HCT116 (cell line): Measurements from ENCODE around the gene HAPLN2.

Source experiments
- CEBPB ChIP-seq: IDR thresholded peaks from 2 replicates; pipeline ENCODE4 v1.6.1; 2012; ENCODE audit warnings: low read depth
- EGR1 ChIP-seq: IDR thresholded peaks from 2 replicates; pipeline ENCODE4 v1.6.1; 2012; ENCODE audit warnings: low read depth
- EZH2 ChIP-seq: fragments of 200-600 bp; sonication (generic); IDR thresholded peaks from 2 replicates; pipeline ENCODE4 v1.6.1; 2017; ENCODE audit warnings: antibody characterized with exemption, mixed run types
- FOSL1 ChIP-seq: IDR thresholded peaks from 2 replicates; pipeline ENCODE4 v1.6.1; 2012; ENCODE audit warnings: low read depth
- RAD21 ChIP-seq: IDR thresholded peaks from 2 replicates; pipeline ENCODE4 v1.6.1; 2012; ENCODE audit warnings: low read depth, mild to moderate bottlenecking
- SIN3A ChIP-seq: IDR thresholded peaks from 2 replicates; pipeline ENCODE4 v1.6.1; 2012; ENCODE audit warnings: low read depth
- YY1 ChIP-seq: IDR thresholded peaks from 2 replicates; pipeline ENCODE4 v1.6.1; 2011; ENCODE audit warnings: low read length, low read depth, moderate library complexity, mild to moderate bottlenecking; ENCODE audit not compliant: insufficient replicate concordance; ENCODE audit errors: extremely low read depth
- TF ChIP-seq, protein P1 (sequence below), 3 experiments: fragments of 200-600 bp in 1 of 3; sonication (generic) in 1 of 3; IDR thresholded peaks in 2 of 3; conservative IDR thresholded peaks in 1 of 3; 2 replicates each; pipeline ENCODE4 v1.5.1; 2012 to 2017; ENCODE audit warnings: low read depth in 2 of 3, low read length in 2 of 3, antibody characterized with exemption in 1 of 3, borderline replicate concordance in 1 of 3, control low read depth in 1 of 3, mild to moderate bottlenecking in 1 of 3, mixed read lengths in 1 of 3, mixed run types in 1 of 3, moderate library complexity in 1 of 3; ENCODE audit not compliant: insufficient read depth in 1 of 3
- TF ChIP-seq, protein P2 (sequence below): IDR thresholded peaks from 2 replicates; pipeline ENCODE4 v1.6.1; 2011; ENCODE audit warnings: mild to moderate bottlenecking, low read length, moderate library complexity; ENCODE audit not compliant: insufficient replicate concordance; ENCODE audit errors: extremely low read depth

DNA sequence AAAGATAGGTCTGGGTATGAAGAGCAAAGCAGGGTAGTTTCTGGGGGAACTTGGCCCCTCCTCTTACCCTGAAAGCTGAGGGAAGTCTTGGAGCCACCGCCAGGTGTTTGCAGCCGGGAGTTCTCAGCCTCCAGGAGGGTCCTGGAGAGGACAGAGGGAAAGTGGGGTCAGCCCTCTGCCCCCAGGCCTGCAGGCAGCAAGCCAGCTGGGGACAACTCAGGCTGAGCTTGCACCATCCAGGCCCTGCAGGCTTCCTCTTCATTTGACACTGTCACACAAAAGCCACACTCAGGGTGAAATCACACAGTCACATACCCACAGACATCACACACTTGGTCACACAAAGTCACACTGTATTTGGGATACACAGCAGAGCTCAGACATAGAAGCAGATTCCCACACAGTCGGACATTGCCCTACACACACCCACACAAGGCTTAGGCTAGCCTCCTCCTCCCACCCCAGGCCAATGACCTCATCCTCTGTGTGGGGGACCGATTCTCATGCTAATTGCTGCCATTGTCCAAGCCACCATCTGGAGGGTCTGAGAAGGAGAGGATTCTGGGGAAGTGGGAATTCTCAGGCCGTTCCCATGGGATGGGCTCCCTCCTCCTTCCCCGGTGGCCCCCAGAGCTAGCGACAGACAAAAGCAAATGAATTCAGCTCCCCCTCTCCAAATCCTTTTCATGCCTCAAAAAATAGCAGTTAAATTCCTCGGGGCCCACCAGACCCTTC is 54.3 kb downstream of the HAPLN2 start:
- no peak for TF ChIP-seq CEBPB
- TF ChIP-seq, protein P1, sequence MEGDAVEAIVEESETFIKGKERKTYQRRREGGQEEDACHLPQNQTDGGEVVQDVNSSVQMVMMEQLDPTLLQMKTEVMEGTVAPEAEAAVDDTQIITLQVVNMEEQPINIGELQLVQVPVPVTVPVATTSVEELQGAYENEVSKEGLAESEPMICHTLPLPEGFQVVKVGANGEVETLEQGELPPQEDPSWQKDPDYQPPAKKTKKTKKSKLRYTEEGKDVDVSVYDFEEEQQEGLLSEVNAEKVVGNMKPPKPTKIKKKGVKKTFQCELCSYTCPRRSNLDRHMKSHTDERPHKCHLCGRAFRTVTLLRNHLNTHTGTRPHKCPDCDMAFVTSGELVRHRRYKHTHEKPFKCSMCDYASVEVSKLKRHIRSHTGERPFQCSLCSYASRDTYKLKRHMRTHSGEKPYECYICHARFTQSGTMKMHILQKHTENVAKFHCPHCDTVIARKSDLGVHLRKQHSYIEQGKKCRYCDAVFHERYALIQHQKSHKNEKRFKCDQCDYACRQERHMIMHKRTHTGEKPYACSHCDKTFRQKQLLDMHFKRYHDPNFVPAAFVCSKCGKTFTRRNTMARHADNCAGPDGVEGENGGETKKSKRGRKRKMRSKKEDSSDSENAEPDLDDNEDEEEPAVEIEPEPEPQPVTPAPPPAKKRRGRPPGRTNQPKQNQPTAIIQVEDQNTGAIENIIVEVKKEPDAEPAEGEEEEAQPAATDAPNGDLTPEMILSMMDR (IDR thresholded peaks at IDR 0.05 in 2 of 3, conservative IDR thresholded peaks at IDR 0.05 in 1 of 3; ENCODE audit: borderline replicate concordance in 1 of 3, insufficient read depth in 1 of 3, low read depth in 2 of 3, low read length in 2 of 3) = no peak
- TF ChIP-seq FOSL1 = no peak
- TF ChIP-seq EGR1 = no peak
- TF ChIP-seq, protein P2, sequence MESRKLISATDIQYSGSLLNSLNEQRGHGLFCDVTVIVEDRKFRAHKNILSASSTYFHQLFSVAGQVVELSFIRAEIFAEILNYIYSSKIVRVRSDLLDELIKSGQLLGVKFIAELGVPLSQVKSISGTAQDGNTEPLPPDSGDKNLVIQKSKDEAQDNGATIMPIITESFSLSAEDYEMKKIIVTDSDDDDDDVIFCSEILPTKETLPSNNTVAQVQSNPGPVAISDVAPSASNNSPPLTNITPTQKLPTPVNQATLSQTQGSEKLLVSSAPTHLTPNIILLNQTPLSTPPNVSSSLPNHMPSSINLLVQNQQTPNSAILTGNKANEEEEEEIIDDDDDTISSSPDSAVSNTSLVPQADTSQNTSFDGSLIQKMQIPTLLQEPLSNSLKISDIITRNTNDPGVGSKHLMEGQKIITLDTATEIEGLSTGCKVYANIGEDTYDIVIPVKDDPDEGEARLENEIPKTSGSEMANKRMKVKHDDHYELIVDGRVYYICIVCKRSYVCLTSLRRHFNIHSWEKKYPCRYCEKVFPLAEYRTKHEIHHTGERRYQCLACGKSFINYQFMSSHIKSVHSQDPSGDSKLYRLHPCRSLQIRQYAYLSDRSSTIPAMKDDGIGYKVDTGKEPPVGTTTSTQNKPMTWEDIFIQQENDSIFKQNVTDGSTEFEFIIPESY = no peak
- no peak for TF ChIP-seq SIN3A
- TF ChIP-seq EZH2 = no peak
- TF ChIP-seq RAD21 = no peak
- TF ChIP-seq YY1 = no peak
